ENCODE measurements around the gene ESRRA.

ESRRA gene

DNA sequence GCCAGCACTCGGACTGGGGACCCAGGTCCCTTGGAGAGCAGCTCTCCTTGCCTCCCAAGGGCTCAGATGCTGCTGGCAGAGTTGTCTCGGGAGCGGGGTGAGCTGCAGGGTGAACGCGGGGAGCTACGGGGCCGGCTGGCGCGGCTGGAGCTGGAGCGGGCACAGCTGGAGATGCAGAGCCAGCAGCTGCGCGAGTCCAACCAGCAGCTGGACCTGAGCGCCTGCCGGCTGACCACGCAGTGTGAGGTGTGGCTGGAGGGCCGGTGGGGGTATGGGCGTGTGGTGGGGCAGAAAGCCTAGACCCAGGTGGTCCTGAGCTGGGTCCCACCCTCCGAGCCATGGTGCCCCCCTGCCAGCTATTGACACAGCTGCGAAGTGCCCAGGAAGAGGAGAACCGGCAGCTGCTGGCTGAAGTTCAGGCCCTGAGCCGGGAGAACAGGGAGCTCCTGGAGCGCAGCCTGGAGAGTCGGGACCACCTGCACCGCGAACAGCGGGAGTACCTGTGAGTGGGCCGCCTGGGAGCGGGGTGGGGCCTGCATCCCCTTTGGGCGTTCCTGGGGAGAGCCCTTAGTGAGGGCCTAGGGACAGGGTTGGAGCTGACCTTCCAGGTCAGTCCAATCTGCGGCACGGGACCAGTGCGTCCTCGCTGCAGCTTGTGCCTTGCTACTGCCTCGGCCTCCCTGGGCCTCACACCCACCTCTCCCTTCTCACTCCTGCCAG, 47.8 kb downstream of the ESRRA start:
- DNase-seq, result peak; percentile 94

GRCh38 chr11:64353715-64354506, 48.6 kb downstream of the ESRRA start:
- no peak for DNase-seq

- DNase-seq, result peak; percentile 91
These were observed 50.0 kb downstream of the ESRRA start for GRCh38 chr11:64355078-64355940.

DNA sequence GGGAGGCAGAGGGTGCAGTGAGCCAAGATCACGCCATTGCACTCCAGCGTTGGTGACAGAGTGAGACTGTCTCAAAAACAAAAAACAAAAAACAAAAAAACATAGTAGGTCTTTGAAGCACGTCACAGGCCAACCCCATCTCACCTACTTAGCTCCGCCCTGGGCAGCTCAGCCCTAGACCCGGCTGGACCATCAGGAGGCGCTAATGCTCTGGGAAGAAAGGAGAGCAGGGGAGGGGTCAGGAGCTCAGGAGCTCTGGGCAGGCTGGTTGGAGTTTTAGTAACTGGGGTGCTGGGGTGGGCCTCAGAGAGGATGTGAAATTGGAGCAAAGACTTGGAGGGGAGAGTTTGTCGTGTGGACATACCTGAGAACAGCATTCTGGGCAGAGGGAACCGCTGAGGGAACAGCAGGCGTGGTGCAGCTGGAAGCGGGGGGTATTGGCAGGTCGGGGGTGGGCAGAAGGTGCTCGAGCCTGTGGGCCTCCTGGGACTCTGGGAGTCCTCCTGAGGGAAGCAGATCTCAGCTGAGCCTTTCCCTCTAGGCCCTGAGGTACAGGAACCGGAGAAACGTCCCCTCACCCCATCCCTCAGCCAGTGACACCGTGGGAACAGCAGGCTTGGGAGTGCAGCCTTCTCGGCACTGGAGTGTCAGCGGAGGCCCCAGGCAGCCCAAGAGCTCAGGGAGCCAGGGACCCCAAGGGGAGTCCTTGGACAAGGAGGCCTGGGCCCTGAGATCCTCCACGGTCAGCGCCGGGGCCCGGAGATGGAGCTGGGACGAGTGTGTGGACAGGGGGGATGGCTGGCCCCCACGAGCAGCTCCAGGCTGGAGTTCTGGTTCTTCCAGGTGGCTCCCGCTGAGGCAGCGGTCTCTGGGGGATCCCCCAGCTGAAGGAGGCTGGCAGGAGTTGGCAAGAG, 51.4 kb downstream of the ESRRA start:
- DNase-seq, result peak; percentile 29

DNA sequence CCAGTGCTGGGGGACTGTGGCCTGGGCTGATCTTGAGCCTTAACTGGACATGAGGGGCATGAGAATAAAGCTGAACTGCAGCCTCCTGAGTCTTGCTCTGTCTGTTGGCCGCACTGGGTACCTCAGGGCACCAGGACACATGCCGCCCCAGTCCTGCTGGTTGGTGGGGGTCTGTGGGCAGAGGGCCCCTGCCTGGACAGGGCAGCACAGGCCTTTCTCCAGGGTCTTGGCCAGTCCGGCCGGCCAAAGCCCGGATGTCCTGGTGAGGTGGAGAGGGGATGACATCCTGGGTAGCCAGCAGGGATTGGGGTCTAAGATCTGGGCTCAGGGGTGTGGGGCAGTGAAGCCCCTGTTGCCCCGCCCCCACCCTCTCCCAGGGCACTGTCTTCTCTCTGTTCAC, 52.1 kb downstream of the ESRRA start:
- DNase-seq, result no peak

DNA sequence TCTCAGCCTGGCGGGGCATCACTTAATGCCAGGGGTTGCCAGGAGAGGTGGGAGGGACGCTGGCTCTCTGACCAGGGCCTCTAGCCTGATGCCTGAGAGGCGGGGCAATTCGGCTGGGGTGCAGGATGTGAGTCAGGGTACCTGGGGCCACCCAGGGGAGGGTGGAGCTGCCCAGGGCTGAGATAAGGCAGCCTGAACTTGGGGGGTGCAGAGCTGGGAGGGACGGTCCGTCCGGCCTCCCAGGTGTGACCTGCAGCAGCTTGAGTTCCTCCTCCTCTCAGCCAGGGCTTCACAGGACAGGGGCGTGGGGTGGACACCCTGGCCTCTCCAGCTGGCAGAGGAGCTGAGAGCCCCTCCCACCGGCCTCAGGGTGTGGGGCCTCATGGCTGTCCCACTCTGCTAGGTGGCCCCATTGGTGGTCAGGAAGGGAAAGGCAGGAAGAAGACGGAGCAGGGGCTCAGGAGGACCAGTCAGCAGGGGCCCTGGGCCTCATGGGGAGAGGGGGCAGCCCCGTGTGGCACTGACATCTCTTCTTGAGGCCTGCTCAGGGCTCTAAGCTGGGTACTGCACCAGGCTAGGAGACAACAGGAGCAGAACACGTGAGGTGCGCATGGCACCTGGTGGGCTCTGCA, 52.7 kb downstream of the ESRRA start:
- no peak for DNase-seq

GRCh38 chr11:64358536-64358906, 53.2 kb downstream of the ESRRA start:
- no peak for DNase-seq

- peak; percentile 42 for DNase-seq
These were observed 53.8 kb downstream of the ESRRA start, which contains the start of gene RPS6KA4 for GRCh38 chr11:64358907-64359711. TSS of gene RPS6KA4 (plus strand) at chr11:64359162. CDS start at chr11:64359236, 74 bp downstream.

DNA sequence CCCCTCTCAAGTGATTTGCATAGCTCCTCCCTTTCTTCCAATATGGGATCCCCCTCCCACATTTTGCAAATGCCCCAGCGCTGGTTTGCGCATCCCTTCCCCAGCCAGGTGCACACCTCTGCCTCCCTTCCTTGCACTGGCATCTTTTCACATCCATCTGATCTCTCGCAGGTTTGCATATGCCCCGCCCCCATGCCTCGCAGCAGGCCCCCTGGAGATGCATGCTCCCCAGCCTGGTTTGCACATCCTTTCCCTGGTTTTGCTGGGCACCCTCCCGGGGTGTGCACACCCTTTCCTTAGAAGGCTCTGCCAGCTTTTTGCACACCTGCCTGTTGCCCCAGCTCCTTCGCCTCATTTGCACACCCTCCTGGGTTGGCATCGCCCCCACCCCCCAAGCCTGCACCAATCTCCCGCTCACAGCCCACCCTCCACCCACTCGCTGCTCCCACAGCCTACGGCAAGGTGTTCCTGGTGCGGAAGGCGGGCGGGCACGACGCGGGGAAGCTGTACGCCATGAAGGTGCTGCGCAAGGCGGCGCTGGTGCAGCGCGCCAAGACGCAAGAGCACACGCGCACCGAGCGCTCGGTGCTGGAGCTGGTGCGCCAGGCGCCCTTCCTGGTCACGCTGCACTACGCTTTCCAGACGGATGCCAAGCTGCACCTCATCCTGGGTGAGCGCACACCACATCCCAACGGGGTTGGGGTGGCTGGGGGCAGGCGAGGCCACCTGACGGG, 54.6 kb downstream of the ESRRA start:
- peak; percentile 41 for DNase-seq

DNA sequence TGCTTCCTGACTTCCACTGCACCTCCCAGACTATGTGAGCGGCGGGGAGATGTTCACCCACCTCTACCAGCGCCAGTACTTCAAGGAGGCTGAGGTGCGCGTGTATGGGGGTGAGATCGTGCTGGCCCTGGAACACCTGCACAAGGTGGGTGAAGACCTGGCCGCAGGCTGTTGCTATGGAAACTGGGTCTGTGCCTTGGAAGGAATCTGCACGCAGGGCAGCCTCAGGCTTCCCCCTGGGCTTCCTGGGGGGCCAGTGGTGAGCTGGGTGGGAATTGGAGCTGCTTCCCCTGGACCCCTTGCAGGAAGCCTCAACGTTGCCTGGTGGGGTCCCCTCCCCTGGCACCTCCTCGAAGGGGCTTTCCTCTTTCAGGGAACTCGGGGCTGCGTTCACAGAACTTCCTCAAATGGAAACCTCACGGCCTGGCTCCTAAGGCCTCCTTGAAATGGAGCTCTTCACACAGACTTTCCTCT, 55.2 kb downstream of the ESRRA start:
- DNase-seq, result no peak

DNA sequence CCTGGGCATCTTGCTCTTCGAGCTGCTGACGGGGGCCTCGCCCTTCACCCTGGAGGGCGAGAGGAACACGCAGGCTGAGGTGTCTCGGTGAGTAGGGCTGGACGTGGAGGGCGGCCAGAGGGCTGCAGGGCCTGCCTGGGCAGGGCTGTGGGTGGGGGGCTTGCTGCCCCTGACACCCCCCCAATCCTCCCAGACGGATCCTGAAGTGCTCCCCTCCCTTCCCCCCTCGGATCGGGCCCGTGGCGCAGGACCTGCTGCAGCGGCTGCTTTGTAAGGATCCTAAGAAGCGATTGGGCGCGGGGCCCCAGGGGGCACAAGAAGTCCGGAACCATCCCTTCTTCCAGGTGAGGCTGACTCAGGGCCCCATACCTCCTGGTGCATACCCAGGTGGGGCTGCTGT, 56.3 kb downstream of the ESRRA start:
- no peak for DNase-seq

- DNase-seq, result no peak
These were observed 57.0 kb downstream of the ESRRA start for GRCh38 chr11:64362339-64362738.

- no peak for DNase-seq
These were observed 59.1 kb downstream of the ESRRA start for GRCh38 chr11:64364435-64364834.

DNA sequence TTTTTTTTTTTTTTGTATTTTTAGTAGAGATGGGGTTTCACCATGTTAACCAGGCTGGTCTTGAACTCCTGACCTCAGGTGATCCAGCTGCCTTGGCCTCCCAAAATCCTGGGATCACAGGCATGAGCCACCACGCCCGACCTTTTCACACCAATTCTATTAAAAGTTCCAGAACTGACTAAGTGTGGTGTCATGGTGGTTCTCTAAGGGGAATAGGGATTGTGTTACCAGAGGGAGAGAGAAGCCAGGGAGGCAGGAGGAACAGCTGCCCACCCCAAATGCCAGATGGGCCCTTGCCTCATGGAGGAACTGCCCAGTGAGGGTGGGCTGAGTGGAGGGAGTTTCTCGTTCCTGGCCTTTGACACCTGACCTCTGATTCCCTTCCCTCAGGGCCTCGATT, 59.6 kb downstream of the ESRRA start:
- DNase-seq, result no peak

Data from COR-L47 (cell line).